DND-41 (cell line): ENCODE measurements around the gene KCNMA1.

ENCODE experiments used
- ATAC-seq: fragments of 200-7000 bp; cut with Tn5 transposase; 3 replicates; pipeline ENCODE4 v1.9.1; 2021; ENCODE audit warnings: low read depth; ENCODE audit not compliant: insufficient read depth
- DNase-seq: peaks from one replicate; pipeline ENCODE4 v3.0.0-alpha.2; 2020
- H2AFZ ChIP-seq: 2 replicates; pipeline ENCODE4 v1.6.0; 2012; ENCODE audit warnings: low read depth, low read length
- H3K27ac ChIP-seq: 2 replicates; pipeline ENCODE4 v1.5.1; 2012; ENCODE audit warnings: low read length, inconsistent platforms
- H3K27me3 ChIP-seq: fragments of 200-600 bp; sonication (generic); 2 replicates; pipeline ENCODE4 v1.6.0; 2012; ENCODE audit warnings: low read length, mild to moderate bottlenecking, inconsistent platforms; ENCODE audit not compliant: insufficient read depth, poor library complexity
- H3K36me3 ChIP-seq: 2 replicates; pipeline ENCODE4 v1.5.1; 2012; ENCODE audit warnings: low read length, inconsistent platforms; ENCODE audit not compliant: insufficient read depth
- H3K4me1 ChIP-seq: 2 replicates; pipeline ENCODE4 v1.5.1; 2012; ENCODE audit warnings: mild to moderate bottlenecking, low read length; ENCODE audit not compliant: insufficient read depth
- H3K4me2 ChIP-seq: 2 replicates; pipeline ENCODE4 v1.6.0; 2012; ENCODE audit warnings: mild to moderate bottlenecking, moderate library complexity, low read length, inconsistent platforms; ENCODE audit not compliant: insufficient read depth
- H3K4me3 ChIP-seq, 2 experiments: fragments of 200-600 bp in 1 of 2; shearing (Covaris generic) in 1 of 2; 2 replicates each; pipeline ENCODE4 v1.5.1; 2012 to 2016; ENCODE audit warnings: inconsistent platforms in 2 of 2, low read length in 2 of 2, mild to moderate bottlenecking in 2 of 2, low read depth in 1 of 2, moderate library complexity in 1 of 2
- H3K79me2 ChIP-seq: 2 replicates; pipeline ENCODE4 v1.6.0; 2012; ENCODE audit warnings: low read length, inconsistent platforms; ENCODE audit not compliant: insufficient read depth
- H3K9ac ChIP-seq: 2 replicates; pipeline ENCODE4 v1.6.0; 2012; ENCODE audit warnings: low read depth, mild to moderate bottlenecking, inconsistent platforms, low read length, moderate library complexity
- H3K9me3 ChIP-seq: 2 replicates; pipeline ENCODE4 v1.5.1; 2012; ENCODE audit warnings: low read length, moderate library complexity, mild to moderate bottlenecking, inconsistent platforms; ENCODE audit not compliant: insufficient read depth, severe bottlenecking
- H4K20me1 ChIP-seq: 2 replicates; pipeline ENCODE4 v1.6.0; 2012; ENCODE audit warnings: low read length; ENCODE audit not compliant: insufficient read depth
- EZH2 ChIP-seq: IDR thresholded peaks from 3 replicates; pipeline ENCODE4 v1.6.1; 2012; ENCODE audit warnings: borderline replicate concordance, low read depth, mild to moderate bottlenecking, moderate library complexity, low read length, inconsistent platforms; ENCODE audit not compliant: severe bottlenecking
- TF ChIP-seq, protein P1 (sequence below): IDR thresholded peaks from 2 replicates; pipeline ENCODE4 v1.5.1; 2012; ENCODE audit warnings: borderline replicate concordance, low read length, moderate library complexity, mild to moderate bottlenecking; ENCODE audit not compliant: poor library complexity, severe bottlenecking; ENCODE audit errors: extremely low read depth

Gene KCNMA1

DNA sequence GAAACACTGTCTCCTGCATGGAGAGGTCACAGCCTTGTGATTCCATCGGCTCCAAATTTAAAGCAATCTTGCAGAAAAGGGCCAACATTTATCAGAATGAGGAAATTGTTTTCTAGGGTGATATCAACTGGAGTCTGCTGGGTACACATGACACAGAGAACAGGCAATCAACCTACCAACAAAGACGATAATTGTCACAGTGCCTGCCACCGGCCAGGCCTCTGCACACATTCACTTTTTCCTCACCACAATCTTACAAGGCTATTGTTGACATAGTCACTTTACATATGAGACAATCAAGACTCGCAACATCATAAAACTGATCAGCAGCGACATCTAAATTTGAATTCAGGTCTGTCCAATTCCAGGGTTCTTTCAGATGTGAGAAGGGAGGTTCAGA lies 189.4 kb downstream of the KCNMA1 start:
- Histone ChIP-seq H4K20me1 (no peaks in the 10 kb centered on the region), H3K9ac (no peak overlapping the region), H3K27me3 (no peaks in the 10 kb centered on the region), H2AFZ (no peak overlapping the region), H3K9me3 (no peaks in the 10 kb centered on the region), H3K79me2 (no peaks in the 10 kb centered on the region), H3K4me2 (no peak overlapping the region), H3K4me1 (no peaks in the 10 kb centered on the region), H3K4me3 (no peak overlapping the region), H3K36me3 (no peaks in the 10 kb centered on the region), H3K27ac (no peak overlapping the region)
- TF ChIP-seq EZH2: no peak
- TF ChIP-seq, protein P1, sequence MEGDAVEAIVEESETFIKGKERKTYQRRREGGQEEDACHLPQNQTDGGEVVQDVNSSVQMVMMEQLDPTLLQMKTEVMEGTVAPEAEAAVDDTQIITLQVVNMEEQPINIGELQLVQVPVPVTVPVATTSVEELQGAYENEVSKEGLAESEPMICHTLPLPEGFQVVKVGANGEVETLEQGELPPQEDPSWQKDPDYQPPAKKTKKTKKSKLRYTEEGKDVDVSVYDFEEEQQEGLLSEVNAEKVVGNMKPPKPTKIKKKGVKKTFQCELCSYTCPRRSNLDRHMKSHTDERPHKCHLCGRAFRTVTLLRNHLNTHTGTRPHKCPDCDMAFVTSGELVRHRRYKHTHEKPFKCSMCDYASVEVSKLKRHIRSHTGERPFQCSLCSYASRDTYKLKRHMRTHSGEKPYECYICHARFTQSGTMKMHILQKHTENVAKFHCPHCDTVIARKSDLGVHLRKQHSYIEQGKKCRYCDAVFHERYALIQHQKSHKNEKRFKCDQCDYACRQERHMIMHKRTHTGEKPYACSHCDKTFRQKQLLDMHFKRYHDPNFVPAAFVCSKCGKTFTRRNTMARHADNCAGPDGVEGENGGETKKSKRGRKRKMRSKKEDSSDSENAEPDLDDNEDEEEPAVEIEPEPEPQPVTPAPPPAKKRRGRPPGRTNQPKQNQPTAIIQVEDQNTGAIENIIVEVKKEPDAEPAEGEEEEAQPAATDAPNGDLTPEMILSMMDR: no peak
- DNase-seq: no peak
- no peak for ATAC-seq

DNA sequence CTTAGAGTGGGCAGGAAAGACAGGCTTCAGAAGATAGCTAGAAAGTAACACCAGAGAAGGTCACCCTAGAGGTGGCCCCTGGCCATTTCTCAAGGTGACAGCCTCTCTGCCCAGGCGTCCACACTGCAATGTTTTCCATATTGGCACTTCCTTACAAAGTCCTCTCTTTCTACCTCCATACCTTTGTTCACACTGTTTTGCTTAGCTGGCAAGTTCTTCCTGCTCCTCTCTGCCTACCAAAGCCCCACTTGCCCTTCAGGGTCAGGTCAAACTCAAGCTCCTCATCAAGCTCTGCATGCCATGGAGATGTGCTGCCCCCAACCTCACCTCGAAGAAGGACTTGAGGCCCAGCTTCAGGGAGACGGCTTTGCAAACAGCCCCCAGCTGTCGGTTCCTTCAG lies 190.9 kb downstream of the KCNMA1 start:
- Histone ChIP-seq H4K20me1 (no peaks in the 10 kb centered on the region), H3K9me3 (no peaks in the 10 kb centered on the region), H3K4me3 (no peak overlapping the region), H2AFZ (no peak overlapping the region), H3K4me2 (no peak overlapping the region), H3K9ac (no peak overlapping the region), H3K79me2 (no peaks in the 10 kb centered on the region), H3K4me1 (no peaks in the 10 kb centered on the region), H3K36me3 (no peaks in the 10 kb centered on the region), H3K27ac (no peak overlapping the region), H3K27me3 (peaks cover 4% of the 10 kb centered on the region)
- ATAC-seq (no peak), DNase-seq (no peak)
- TF ChIP-seq, protein P1: no peak
- no peak for TF ChIP-seq EZH2

DNA sequence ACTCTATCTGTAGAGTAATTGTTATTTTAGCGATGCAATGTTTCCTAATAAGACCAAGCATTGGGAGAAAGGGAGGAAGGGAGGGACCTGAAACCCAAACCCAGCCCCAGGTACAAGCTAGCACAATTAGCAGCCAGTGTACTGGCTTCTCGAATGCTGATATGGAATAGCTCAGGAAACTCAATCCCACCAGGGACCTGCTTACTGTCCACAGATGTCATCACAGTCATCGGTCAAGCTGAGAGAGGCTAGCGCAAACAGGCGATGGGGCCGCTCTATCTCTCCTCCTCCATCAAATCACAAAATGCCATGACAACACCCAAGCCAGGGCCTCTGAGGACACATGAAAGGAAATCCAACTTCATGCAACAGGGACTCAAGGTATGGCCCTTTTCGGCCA lies 192.1 kb downstream of the KCNMA1 start:
- H2AFZ ChIP-seq: no peak overlapping the region
- TF ChIP-seq, protein P1: no peak
- TF ChIP-seq EZH2: no peak
- no peak overlapping the region for H3K4me2 ChIP-seq
- H3K4me1 ChIP-seq: no peaks in the 10 kb centered on the region
- peaks cover 4% of the 10 kb centered on the region for H3K27me3 ChIP-seq
- H3K9ac ChIP-seq: no peak overlapping the region
- no peak overlapping the region for H3K27ac ChIP-seq
- no peaks in the 10 kb centered on the region for H3K9me3 ChIP-seq
- H3K36me3 ChIP-seq: no peaks in the 10 kb centered on the region
- DNase-seq: no peak
- ATAC-seq: no peak
- H3K79me2 ChIP-seq: no peaks in the 10 kb centered on the region
- H3K4me3 ChIP-seq: no peak overlapping the region
- no peaks in the 10 kb centered on the region for H4K20me1 ChIP-seq

DNA sequence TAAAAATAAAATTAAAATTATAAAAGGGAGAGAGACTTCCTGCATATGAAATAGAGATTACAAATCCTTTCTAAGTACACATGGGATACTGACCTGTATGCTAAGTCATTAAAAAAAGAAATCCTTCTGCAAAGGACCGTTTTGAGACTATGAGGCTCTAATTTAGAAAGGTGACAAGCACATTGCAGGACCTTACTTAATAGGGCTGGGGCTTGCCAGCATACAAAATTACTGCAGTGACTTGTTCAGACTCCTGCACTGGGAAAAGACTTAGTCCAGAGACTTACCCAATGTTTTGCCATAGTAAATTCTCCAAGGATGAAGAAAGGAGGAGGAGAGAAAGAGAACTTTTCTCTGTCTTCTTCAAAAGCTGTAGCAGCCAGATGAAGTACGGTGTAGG lies 193.6 kb downstream of the KCNMA1 start:
- Histone ChIP-seq H2AFZ (no peak overlapping the region), H3K4me3 (no peak overlapping the region), H4K20me1 (no peaks in the 10 kb centered on the region), H3K79me2 (no peaks in the 10 kb centered on the region), H3K27me3 (peaks cover 4% of the 10 kb centered on the region), H3K27ac (no peak overlapping the region), H3K4me2 (no peak overlapping the region), H3K9me3 (no peaks in the 10 kb centered on the region), H3K9ac (no peak overlapping the region), H3K4me1 (no peaks in the 10 kb centered on the region), H3K36me3 (no peaks in the 10 kb centered on the region)
- no peak for TF ChIP-seq EZH2
- TF ChIP-seq, protein P1: no peak
- DNase-seq (no peak), ATAC-seq (no peak)
